Caki2 (cell line): Measurements from ENCODE around the gene GPC6. TPM values are rescaled to one million over a fixed set of nuclear protein-coding genes. Genes with fewer than 3 reads are reported as not detected.

Experiments
- DNase-seq: peaks from one replicate; pipeline ENCODE4 v3.0.0-alpha.2; 2015; ENCODE audit warnings: low read depth
- in situ Hi-C: cut with HindIII; loops from 2 replicates; pipeline ENCODE4 v1.10.0; 2016; ENCODE audit warnings: low sequenced_read_pairs, low pct_unique_long_range_greater_than_20kb, mixed read lengths
- total RNA-seq: library from RNA; depleted of rRNA; stranded (reverse); fragments of >200 nt; shearing (Covaris generic); gene quantifications from 2 replicates; pipeline ENCODE4 v1.2.3, GENCODE V29; 2014; ENCODE audit warnings: low replicate concordance

Gene GPC6
- total RNA-seq, 1 experiment from 2014 or later = 6.7 TPM

- in situ Hi-C loops = no loop called here
- DNase-seq = no peak
Measured at GRCh38 chr13:93343097-93343496, 116.5 kb downstream of the GPC6 start.

GRCh38 chr13:93344048-93344705 is 117.6 kb downstream of the GPC6 start:
- in situ Hi-C loops = no loop called here
- no peak for DNase-seq

GRCh38 chr13:93345024-93345423 is 118.4 kb downstream of the GPC6 start:
- in situ Hi-C loops = no loop called here
- no peak for DNase-seq

GRCh38 chr13:93345770-93346169 is 119.2 kb downstream of the GPC6 start:
- in situ Hi-C loops = no loop called here
- DNase-seq = no peak

- DNase-seq = no peak
- in situ Hi-C loops = no loop called here
Measured at GRCh38 chr13:93352616-93353015, 126.0 kb downstream of the GPC6 start.

- DNase-seq = no peak
- in situ Hi-C loops = no loop called here
Measured at GRCh38 chr13:93355094-93355493, 128.5 kb downstream of the GPC6 start.

GRCh38 chr13:93356469-93356868 is 129.9 kb downstream of the GPC6 start:
- in situ Hi-C loops = no loop called here
- DNase-seq = no peak

GRCh38 chr13:93360021-93360420 is 133.4 kb downstream of the GPC6 start:
- DNase-seq = no peak
- in situ Hi-C loops = no loop called here

- no peak for DNase-seq
- in situ Hi-C loops = no loop called here
Measured at GRCh38 chr13:93361703-93362102, 135.1 kb downstream of the GPC6 start.

GRCh38 chr13:93364166-93364565 is 137.6 kb downstream of the GPC6 start:
- no peak for DNase-seq
- in situ Hi-C loops = no loop called here

GRCh38 chr13:93368296-93368695 is 141.7 kb downstream of the GPC6 start:
- in situ Hi-C loops = no loop called here
- DNase-seq = no peak

GRCh38 chr13:93368718-93369117 is 142.1 kb downstream of the GPC6 start:
- no peak for DNase-seq
- in situ Hi-C loops = no loop called here

GRCh38 chr13:93372856-93373255 is 146.2 kb downstream of the GPC6 start:
- in situ Hi-C loops = no loop called here

GRCh38 chr13:93375491-93375890 is 148.9 kb downstream of the GPC6 start:
- no peak for DNase-seq
- in situ Hi-C loops = no loop called here

More at GRCh38 chr13:93372856-93373255, 146.2 kb downstream of the GPC6 start:
- DNase-seq = no peak

- no peak for DNase-seq
- in situ Hi-C loops = no loop called here
Measured at GRCh38 chr13:93377196-93377595, 150.6 kb downstream of the GPC6 start.

GRCh38 chr13:93378184-93378583 is 151.6 kb downstream of the GPC6 start:
- no peak for DNase-seq
- in situ Hi-C loops = no loop called here

GRCh38 chr13:93386116-93386515 is 159.5 kb downstream of the GPC6 start:
- in situ Hi-C loops = no loop called here

GRCh38 chr13:93388701-93389100 is 162.1 kb downstream of the GPC6 start:
- no peak for DNase-seq
- in situ Hi-C loops = no loop called here

More at GRCh38 chr13:93386116-93386515, 159.5 kb downstream of the GPC6 start:
- DNase-seq = no peak

GRCh38 chr13:93397619-93398018 is 171.0 kb downstream of the GPC6 start:
- in situ Hi-C loops = no loop called here
- DNase-seq = no peak
